AG09319 (cell line): Measurements from ENCODE around the gene GMPPB.
A peak's percentile ranks its signal among the peaks of the same experiment; 100 is the strongest.
"Not testable (repeated sequence)": the region's sequence is repeated elsewhere in the genome, so short reads cannot be mapped to it uniquely, and the experiment has no call there.

Source experiments
- DNase-seq: peaks from one replicate; pipeline ENCODE4 v3.0.0-alpha.2; 2010; ENCODE audit warnings: low read depth; ENCODE audit errors: extremely low read depth
- TF ChIP-seq, protein P1 (sequence below): IDR thresholded peaks from 2 replicates; pipeline ENCODE4 v1.5.1; 2011; ENCODE audit warnings: low read depth, mild to moderate bottlenecking, inconsistent platforms, low read length, moderate library complexity

GMPPB gene

DNA sequence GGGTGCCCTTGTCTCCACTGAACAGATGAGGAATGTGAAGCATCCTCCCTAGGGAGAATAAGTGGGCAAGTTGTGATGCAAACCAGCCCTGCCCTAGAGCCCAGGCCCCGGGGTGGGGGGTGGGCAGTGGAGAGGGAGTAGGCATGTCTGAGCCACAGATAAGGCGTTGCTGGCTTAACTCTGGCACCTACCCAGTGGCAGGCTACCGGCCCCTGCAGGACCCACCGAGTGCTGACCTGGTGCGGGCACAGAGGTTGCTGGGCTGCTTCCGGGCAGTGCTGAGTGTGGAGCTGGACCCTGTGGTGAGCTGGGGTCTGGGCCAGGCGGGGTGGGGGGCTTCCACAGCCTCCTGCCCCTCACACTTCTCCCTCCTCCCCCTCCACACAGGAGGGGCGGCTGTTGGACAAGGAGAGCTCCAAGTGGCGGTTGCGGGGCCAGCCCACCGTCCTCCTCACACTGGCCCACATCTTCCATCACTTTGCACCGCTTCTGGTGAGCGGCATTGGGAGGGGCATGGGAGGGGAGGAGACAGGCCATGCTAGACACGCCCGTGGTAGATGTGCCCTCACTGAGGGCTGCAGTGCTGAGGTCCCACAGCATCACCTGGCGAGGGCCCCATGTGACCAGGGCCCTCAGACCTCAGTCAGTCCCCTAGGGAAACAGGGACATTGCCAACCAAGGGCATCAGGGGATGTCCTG, 24.3 kb downstream of the GMPPB start:
- no peak for DNase-seq
- TF ChIP-seq, protein P1, sequence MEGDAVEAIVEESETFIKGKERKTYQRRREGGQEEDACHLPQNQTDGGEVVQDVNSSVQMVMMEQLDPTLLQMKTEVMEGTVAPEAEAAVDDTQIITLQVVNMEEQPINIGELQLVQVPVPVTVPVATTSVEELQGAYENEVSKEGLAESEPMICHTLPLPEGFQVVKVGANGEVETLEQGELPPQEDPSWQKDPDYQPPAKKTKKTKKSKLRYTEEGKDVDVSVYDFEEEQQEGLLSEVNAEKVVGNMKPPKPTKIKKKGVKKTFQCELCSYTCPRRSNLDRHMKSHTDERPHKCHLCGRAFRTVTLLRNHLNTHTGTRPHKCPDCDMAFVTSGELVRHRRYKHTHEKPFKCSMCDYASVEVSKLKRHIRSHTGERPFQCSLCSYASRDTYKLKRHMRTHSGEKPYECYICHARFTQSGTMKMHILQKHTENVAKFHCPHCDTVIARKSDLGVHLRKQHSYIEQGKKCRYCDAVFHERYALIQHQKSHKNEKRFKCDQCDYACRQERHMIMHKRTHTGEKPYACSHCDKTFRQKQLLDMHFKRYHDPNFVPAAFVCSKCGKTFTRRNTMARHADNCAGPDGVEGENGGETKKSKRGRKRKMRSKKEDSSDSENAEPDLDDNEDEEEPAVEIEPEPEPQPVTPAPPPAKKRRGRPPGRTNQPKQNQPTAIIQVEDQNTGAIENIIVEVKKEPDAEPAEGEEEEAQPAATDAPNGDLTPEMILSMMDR, result no peak

DNA sequence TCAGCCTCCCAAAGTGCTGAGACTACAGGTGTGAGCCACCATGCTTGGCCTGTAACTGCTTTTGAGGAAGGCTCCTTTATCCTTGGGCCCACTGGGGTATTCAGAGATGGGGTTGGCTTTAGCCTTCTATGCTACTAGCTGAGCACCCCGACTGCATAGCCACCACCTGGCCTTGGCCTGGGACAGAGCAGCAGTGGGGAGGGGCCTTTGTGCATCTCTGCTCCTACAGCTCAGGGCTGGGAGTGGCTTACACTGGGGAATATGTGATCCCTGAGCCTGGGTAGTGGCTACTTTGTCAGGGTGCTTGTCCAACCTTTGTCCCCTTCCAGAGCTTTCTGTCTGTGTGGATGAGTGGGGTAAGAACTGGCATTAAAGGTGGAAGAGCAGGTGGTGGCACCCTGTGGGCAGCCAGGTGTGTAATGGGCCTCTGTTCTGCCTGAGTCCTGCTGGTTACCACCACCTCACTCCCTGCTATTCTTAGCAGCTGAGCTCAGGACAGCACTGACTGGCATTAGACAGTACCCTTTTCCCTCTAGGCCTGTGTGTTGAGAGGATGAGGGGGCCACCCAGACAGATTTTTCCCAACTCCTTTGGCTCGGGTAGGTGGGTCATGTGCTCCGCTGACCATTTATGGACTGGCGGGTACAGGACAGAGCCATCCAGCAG, 28.3 kb downstream of the GMPPB start:
- DNase-seq, result not testable (repeated sequence)

DNA sequence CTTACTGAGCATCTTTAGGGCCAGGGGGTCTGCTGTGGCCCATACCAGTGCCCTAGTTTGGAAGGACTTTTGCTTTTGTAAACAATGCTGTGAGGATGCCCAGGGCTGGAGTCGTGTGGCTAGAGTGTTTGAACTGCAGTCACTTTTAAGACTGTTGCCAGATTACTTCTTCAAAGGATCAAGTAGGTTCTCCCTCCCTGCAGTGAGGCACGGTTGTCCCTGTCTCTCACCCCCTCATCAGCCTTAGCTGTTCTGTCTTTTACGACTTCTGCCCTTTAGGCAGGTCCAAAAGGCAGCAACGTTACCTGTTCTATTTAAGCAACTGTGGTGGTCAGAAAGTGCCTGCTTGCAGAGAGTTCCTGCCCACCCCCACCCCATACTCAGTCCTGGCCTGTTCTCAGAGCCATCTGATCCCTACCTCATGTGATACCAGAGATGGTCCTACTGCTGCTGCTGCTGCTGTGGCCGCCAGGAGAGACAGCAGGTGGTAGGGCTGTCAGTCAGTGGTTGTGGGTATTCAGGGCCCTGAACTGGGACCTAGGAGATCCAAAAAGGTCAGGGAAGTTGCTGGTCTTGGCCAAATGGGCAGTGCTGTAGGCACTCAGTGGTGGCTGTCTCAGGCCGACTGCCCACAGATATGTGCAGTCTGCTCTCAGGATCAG, 29.2 kb downstream of the GMPPB start:
- DNase-seq, result not testable (repeated sequence)

DNA sequence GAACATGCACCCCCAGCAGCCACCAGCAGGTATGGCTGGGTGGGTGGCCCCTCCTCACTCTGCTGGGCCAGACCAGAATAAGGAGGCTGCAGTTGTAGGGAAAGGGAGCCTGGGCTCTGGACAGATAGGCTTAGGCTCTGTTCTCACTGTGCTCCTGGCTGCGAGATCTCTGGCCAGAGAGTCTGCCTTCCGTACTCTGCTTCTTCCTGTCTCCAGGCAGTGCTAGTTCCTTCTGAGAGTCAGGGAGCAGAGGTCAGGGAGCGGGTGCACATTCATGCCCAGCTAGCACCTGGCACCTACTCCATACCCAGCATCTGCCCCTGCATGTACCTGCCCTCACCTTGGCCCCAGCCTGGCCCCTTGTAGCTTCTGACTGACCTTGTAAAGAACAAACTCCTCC, 32.3 kb downstream of the GMPPB start:
- DNase-seq, result not testable (repeated sequence)

DNA sequence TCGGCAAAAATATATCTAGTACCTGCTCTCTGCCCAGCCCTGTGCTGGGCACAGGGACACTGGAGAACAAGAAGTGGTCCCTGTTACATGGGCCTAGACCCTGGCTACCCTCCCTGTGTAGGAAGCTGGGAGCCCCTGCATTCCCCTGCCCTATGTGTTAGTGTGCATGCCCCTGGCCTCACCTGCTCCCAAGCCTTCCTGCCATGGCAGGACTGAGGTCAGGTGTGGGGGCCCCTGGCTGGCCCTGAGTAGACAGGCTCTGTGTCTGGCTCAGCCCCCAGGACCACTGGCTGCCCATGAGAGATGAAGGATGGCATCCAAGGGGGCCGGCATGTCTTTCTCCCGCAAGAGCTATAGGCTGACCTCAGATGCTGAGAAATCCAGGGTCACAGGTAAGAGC, 32.9 kb downstream of the GMPPB start:
- not testable (repeated sequence) for DNase-seq

DNA sequence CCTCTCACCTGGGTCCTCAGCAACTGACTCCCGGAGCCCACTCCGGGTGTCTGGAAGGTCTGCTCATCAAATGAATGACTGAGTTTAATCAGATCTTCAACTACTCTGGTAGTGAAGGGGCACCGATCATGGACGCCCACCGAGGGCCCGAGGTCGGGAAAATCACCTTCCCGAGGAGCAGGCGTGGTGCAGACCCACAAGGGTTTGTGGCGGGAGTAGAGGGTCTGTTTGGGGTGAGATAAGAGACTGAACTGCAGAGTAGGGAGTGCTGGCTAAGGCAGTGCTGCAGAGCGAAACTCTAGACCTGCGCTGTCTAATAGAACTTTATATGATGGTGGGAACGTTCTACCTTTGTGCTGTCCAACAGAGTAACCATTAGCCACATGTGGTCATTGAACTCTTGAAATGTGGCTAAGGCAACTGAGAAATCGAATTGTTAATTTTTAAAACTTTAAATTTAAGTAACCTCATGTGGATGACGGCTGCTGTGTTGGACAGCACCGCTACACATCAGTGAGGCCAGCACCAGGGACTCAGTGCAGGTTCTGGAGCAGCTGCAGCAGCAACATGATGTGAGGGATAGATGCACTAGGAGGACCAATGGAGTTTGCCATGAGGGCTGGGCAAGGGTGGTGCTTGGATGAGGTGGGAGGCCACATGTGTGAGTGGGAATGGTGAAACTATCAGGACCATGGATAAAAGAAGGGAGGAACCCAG, 33.7 kb downstream of the GMPPB start:
- not testable (repeated sequence) for DNase-seq

DNA sequence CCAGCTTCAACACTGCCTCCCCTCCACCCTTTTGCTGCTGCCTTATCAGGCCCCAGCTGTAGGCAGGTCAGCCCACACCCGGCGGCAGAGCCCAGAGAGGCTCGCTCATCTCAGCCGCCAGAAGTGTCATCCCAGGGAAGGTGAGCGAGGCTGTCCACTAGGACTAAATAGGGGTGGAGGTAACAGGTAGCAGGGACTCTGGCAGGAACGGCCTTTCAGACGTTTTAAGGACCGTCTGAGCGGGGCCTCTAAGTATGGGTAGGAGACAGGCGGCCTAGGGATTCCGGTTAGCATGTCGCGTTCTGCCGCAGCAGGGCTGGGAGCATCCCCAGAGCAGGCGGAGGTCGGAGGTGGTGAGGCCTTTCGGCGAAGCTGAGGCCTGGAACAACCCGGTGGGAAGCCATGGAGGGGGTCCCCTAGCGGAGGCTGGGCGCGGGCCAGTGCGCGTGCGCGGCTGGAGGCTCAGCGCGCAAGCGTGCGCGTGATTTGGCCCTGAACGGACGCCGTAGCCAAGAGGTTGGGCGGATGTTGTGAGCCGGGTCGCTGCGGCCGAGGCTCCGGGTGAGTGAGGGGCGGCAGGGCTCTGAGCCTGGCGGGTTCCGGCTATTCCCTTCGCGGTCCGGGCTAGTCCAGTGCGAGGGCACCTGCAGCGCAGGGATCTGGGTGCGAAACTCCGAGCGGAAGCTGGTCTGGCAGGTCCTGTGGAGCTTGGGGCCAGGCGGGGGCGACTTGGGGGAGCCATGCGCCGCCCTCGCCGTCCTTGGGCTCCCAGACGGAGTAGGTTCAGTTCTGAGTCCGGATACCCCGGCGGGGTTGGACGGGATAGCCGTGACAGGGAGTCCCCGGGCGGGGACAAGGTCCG, 34.5 kb downstream of the GMPPB start, which contains the start of the genes MST1 and RNF123:
Gene MST1, minus strand, starts transcription at position 429 of the 862 bp plus-strand sequence. CDS start 783 bp downstream, outside the sequence.
Gene RNF123, plus strand, starts transcription at position 512 of the 862 bp plus-strand sequence. CDS start 1,609 bp downstream, outside the sequence.
- TF ChIP-seq, protein P1, result peak; percentile 46
- peak; percentile 73 for DNase-seq

DNA sequence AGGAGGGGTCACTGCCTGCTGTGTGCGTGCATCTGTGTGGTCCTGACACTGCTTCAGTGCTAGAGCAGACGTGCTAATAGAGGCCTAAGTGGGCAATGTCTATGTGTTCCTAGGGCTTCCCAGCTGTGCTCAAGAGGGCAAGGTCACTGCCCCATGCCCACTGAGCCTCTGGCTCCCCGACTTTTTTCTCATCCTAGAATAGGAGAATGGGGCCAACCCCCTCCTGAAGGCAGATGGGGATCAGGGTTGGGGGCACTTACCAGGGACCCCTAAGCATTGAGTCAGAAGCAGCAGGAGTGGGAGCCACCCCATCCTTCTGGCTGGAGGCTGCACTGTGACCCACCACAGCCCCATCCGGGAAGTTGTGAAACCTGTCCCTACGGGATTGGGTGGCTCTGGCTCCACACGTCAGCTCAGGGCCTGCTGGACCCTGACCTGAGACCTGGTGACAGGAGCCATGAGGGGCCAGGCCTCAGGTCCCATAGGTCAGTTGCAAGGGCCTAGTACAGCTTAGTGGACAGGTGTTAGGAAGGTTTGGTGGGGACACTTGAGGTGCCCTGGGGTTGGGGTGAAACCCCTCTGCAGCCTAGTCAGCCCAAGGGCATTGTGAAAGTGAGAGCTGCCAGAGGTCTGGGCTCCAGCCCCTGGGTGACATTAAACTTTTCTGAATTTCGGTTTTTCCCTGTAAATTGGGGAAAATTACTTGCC, 35.3 kb downstream of the GMPPB start:
- not testable (repeated sequence) for DNase-seq

DNA sequence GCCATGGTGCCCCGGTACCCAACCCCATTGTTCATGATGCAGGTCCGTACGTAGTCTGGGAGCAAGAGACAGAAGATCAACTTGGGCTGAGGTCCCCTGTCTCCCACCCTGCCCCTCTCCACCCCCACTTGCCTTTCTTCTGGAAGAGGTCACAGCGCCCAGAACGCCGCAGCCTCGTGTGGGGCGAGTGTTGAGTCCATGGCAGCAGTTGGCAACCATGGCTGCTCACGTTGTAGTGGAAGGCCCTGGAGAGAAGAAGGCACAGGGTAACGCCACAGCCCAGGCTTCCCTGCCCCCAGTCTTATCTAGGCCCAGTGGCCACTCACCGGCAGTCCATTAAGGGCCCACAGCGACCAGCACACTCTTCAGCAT, 36.3 kb downstream of the GMPPB start:
- not testable (repeated sequence) for DNase-seq

DNA sequence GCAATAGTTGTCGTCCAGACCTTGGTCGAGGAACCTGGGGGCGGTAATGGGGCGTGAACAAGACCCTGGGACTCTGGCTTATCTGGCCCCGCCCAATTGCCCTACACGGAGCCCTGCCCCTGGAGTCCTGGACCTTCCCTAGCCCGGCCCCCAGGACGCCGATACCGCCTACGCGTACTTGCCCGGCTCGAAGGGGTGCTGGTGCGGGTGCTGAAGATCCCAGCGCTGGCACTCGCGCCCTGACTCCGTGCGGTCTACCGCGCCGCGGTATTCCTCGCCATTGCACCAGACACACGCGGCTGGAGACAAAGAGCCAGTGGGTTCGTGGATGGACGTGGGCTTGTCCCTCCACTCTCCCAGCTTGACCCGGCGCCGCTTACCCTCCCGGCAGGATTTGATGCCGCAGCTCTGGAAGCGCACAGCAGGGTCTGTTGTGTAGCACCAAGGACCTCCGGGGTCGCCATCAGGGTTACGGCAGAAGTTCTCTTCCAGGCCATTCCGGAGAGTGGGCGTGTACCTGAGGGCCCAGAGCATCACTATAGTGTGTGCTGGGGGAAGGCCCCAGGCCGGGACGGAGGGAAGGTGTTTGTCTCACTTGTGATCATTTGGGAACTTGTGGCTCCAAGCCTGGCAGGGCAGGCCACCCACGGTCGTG, 36.9 kb downstream of the GMPPB start:
- DNase-seq, result not testable (repeated sequence)

DNA sequence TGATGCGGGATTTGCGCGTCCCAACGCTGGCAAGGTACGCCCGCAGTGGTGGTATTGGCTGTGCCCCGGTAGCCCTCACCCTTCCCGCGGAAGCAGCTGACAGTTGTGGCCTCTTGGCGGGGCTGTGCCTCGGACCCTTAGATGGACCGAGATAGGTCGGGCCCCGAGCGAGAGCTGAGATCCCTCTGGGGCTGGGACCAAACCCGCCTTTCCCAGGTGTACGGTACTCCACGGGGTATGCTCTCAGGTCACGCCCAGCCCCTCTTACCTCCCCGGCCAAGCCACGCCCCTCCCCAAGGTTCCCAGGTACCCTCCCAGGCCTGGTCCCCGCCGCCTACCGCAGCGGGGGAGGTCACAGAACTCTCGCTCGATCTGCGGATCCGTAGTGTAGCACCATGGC, 37.4 kb downstream of the GMPPB start:
- DNase-seq, result not testable (repeated sequence)

DNA sequence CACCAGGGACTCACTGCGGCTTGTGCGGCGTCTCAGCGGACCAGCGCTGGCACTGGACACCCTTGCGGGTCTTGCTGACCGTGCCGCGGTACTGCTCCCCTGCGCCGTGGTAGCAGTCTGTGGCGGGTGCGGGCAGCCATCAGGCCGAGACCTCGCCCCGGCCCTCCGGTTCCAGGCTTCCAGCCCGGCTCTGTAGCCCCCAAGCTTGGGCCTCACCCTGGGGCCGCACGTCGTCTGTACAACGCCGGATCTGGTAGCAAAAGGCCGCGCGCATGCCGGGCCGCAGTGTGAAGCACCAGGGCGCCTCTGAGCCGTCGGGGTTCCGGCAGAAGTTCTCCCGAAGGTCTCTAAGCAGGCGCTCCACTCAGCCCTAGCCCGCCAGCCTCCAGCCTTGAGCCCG, 37.9 kb downstream of the GMPPB start:
- not testable (repeated sequence) for DNase-seq

DNA sequence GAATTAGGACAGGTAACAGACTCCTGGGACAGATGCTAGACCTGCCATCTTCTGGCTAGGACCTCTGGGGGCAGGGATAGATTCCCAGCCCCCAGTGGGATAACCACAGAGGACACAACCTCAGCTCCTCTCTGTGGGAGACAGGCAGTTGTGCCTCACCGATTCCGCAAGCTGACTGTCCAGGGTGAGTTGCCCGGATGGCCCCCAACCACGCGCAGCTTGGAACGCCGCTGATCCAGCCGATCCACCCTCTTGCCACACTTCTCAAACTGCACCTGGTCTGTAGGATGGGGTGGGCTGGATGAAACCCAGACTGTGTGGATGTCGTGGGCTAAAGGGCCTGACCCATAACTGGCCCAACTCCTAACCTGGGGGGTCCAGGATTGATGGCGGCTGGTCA, 38.6 kb downstream of the GMPPB start:
- DNase-seq, result not testable (repeated sequence)

DNA sequence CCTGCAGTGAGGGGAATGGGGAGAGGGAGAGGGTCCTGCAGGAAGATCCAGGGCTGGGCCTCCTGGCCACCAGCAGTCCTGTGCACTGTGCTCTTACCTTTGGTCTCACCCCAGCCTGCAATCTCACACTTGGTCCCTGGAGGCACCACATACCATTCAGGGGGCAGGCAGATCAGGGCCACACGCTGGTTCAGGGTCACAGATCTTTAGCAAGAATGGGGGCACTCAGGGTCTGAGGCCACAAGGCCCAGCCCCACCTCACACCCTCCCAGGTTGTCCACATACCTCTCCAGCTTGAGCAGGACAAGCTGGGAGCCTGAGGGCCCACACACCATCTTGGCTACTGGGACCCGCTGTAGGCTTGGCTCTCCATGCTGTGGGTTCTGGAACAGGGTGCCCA, 39.3 kb downstream of the GMPPB start:
- DNase-seq, result not testable (repeated sequence)
